ENCODE results near the gene MEAF6. TPM values are rescaled to one million over a fixed set of nuclear protein-coding genes. Genes with fewer than 3 reads are reported as not detected.

MEAF6 gene
- total RNA-seq, 1 experiment from 2014 or later: 62.8 TPM

DNA sequence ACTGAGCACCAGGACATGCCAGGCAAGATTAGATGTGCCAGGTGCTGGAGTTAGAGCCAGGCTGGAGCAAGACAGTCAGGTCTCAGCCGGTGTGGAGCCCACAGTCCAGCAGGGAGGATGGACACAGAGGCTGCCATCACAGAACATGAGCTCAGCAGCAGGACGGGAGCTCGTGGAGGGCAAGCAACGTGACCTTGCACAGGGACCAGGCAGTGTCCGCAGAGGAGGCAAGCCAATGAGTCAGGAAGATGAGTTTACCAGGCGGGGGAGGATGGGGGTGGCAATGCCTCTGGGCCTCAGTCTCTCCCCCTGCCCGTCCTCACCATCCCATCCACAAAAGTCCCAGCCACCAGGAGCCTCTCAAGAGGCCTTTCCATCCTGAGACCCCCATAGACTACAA is 60.9 kb downstream of the MEAF6 start:
- in situ Hi-C loops (cut with HindIII; ENCODE audit: low sequenced_read_pairs): no loop called here

DNA sequence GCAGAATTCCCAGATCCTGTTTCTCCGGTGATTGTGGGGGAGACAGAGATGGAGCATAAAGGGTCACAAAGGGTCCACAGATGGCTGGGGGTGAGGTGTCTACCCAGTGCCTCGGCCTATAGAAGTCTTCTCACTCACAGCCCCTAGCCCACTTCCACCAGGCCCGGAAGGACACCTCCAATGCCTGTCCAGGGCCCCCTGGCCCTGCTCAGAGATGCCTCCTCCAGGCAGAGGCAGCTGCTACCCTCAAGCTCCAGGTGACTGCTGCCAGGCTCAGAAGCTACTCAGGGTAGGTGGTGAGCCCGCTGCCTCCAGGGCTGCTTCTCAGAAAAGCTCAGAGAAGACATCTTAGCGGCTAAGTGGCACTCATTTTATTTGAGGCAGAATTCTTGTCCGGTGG is 62.1 kb downstream of the MEAF6 start:
- in situ Hi-C loops (cut with HindIII; ENCODE audit: low sequenced_read_pairs): no loop called here

More for the DNA sequence above, 60.9 kb downstream of the MEAF6 start:
- no peak for DNase-seq (ENCODE audit: low spot score)

DNA sequence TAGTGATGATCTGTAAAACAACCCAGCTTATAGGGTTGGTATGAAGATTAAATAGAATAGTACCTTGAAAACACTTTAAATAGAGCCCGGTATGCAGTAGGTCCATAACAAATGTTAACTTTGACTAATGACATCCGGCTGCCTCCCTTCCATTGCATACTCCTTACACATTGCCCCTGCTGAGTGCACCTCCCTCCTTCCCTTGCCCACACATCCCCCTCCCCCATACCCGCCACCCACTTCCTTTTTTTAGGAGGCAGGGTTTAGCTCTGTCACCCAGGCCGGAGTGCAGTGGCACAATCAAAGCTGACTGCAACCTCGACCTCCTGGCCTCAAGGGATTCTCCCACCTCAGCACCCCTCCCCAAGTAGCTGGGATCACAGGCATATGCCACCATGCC is 64.6 kb downstream of the MEAF6 start:
- DNase-seq (ENCODE audit: low spot score): no peak
- in situ Hi-C loops (cut with HindIII; ENCODE audit: low sequenced_read_pairs): no loop called here

More for the DNA sequence above, 62.1 kb downstream of the MEAF6 start:
- no peak for DNase-seq (ENCODE audit: low spot score)

DNA sequence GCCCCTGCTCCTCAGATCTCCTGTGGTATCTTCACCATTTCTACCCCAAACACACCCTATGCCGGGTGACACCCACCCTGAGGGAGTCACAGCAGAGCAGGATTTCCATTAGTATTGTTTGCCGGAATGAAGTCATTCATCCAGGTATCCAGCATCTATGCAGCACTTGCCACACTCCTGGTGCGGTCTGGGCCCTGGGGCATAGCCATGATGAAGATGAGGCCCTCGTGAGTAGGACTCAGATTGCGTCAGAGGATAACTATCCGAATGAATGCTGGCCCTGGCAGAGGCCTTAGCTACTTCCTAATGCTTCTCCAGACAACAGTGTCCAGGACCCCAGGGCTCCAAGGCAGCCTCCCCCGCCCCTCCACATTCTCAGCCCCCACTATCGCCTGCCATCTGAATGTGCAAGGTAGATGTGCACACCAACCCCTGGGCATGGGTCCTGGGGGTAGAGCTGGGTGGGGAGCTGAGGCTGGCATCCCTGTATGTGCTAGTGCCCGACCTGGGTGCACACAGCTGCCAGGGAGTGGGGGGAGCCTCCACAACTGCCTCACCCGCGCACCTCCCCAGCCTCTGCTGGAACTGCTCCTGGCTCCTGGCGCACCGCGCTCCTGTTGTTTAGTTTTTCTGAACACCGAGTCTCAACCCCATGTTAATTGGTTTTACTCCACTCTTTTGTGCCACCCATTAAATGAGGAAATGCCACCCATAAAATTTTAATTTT is 65.7 kb downstream of the MEAF6 start:
- DNase-seq (ENCODE audit: low spot score): no peak
- in situ Hi-C loops (cut with HindIII; ENCODE audit: low sequenced_read_pairs): no loop called here

DNA sequence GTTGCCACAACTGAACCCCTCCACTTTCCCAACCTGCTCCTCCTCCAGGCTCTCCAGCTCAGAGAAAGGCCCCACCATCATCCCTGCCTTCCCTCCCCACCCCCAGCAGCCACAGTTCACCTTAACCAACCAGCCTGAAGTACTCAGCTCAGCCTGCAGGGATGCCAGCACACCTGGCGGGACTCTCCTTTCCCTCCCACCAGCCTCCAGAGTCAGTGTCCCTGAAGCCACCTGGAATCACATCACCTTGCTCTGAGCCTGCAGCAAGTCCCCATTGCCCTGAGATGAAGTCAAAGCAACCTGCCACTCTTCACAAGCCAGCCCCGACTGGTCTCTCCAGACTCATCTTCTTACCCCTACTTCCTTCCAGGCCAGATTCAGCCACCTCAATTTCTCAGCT is 66.4 kb downstream of the MEAF6 start:
- in situ Hi-C loops (cut with HindIII; ENCODE audit: low sequenced_read_pairs): no loop called here
- DNase-seq (ENCODE audit: low spot score): no peak

DNA sequence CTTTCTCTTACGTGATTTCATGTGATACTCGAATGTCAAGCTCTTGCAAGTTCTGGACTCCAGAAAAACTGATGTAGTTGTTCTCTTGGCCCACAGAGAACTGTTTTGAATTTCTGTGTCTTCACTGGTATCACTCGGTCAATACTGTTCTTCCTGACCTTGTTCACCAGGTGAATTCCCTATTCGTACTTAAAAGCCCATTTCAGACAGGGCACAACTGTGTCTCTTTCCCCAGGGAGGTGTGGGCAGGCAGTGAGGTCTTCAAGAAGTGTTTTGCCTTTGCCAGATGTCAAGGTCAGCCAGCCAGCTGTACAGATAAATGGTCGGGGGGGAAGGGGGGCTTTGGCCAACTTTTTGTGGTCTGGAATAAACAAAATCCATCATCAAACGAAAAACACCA is 67.7 kb downstream of the MEAF6 start:
- in situ Hi-C loops (cut with HindIII; ENCODE audit: low sequenced_read_pairs): no loop called here
- no peak for DNase-seq (ENCODE audit: low spot score)

DNA sequence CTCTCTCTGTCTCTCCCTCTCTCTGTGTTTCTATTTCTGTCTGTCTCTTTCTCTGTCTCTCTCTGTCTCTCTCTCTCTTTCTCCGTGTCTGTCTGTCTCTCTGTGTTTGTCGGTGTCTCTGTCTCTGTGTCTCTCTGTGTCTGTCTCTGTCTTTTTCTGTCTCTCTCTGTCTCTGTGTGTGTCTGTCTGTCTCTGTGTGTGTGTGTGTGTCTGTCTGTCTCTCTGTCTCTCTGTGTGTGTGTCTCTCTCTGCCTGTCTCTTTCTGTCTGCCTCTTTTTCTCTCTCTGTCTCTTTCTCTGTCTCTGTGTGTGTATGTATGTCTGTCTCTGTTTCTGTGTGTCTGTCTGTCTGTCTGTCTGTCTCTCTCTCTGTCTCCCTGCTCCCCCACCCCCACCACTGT is 71.9 kb downstream of the MEAF6 start:
- in situ Hi-C loops (cut with HindIII; ENCODE audit: low sequenced_read_pairs): no loop called here

More for the DNA sequence above, 71.9 kb downstream of the MEAF6 start:
- no peak for DNase-seq (ENCODE audit: low spot score)

Other genes with a start within 250 kb of the MEAF6 start
- gene ZC3H12A, start 40.2 kb downstream of the MEAF6 start, total RNA-seq (2014; rRNA removed; shearing (Covaris generic)): 2.6 and 3.3 TPM in 2 replicates
- 8.0 and 9.0 TPM in 2 replicates for gene SNIP1, start 39.5 kb upstream of the MEAF6 start, total RNA-seq (2014; rRNA removed; shearing (Covaris generic))
- gene DNALI1, start 42.2 kb upstream of the MEAF6 start, total RNA-seq (2014; rRNA removed; shearing (Covaris generic)): not detected in 2 replicates
- gene GNL2, start 81.2 kb upstream of the MEAF6 start, total RNA-seq (2014; rRNA removed; shearing (Covaris generic)): 57.0 and 81.6 TPM in 2 replicates
- 0.07 TPM in 1 of 2 replicates, not detected in the other for gene RSPO1, start 120.1 kb upstream of the MEAF6 start, total RNA-seq (2014; rRNA removed; shearing (Covaris generic))
- 18.9 and 20.3 TPM in 2 replicates for gene CDCA8, start 177.8 kb upstream of the MEAF6 start, total RNA-seq (2014; rRNA removed; shearing (Covaris generic))

All from G401 (cell line).